GM18511 (cell line): ENCODE measurements around the gene HSD17B14.
"Not testable (repeated sequence)": the region's sequence is repeated elsewhere in the genome, so short reads cannot be mapped to it uniquely, and the experiment has no call there.

Experiments used
- ATAC-seq: cut with Tn5 transposase; IDR thresholded peaks from one replicate; pipeline ENCODE4 v1.9.1; 2021; ENCODE audit warnings: mild to moderate bottlenecking, moderate library complexity; ENCODE audit not compliant: unreplicated experiment

HSD17B14 gene

DNA sequence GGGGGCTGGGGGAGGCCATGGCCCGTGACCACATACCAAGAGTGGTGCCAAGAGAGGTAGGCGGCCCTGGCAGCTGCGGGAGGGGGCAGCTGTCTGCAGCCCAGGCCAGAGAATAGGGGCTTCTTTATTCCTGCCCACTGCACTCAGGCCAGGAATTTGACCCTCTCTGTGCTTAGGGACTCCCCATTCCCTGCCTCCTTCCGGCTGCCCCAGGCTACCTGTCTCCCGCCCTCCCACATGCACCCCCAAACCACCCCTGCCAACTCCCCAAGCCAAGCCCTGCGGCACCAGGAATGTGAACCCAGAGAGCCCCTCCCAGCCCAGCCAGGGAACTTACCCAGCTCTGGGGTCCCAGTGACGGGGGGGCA lies 31.4 kb upstream of the HSD17B14 start:
- ATAC-seq = no peak

DNA sequence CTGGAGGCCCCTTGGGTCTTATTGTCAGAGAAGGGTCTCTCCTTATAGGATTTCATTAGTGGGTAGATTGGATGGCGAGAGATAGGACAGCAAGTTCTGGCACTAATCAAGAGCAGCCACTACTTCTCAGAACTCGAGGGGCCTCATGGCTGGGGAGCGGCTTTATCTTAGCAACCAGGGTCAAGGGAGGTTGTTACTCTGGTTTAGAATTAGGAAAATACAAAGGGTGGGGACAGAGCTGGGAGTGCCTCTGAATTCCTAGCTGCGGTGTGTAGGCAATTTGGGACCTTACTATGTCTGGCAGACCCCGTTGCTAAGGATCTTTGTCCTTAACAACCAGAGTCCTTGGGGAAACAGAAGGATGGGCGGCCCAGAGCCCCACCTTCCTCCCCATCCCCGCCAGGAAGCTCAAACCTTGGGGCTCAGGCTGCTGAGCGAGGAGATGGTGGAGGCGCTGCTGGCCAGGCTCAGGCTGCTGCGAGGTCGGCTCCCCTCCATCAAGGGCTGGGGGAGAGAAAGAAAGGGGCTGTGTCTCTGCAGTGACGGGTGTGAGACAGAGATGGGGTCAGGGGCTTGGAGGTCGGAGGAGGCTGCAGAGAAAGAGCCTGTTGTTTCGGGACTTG lies 30.9 kb upstream of the HSD17B14 start:
- no peak for ATAC-seq

DNA sequence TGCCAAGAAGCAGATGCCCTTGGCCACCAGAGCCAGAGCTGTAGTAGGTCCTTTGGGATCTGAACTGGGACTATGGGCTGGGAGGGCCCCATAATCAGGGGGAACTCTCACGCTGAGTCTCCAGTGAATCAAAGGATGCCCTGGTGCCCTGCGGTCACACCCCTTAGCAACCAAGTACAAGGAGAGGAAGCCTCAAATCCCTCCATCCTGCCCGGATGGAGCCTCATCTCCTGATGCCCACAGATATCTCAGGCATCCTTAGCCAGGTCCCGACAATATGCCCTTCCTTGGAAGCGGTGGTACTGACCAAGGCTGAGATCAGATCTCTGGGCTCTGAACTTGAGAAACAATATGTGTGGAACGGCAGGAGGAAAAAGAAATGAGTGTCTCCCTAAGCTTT lies 30.4 kb upstream of the HSD17B14 start:
- ATAC-seq = no peak

DNA sequence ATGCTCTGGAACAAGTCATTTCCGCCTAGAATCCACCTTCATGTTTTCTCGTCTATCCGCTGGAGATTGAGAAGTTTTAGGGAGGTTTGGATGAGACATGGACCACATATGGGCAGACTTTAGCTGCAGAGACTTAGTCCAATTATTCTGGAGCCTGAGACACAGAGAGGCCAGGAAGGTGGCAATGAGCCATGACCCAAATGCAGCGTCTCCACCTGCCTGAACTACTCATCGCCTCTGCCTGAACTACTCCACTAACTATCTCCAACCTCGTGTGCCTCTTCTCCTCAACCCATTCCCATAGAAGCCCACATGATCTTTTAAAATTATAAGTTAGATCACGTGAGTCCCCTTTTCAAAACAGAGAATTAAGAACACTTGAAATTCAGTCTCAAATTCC lies 26.5 kb upstream of the HSD17B14 start:
- ATAC-seq = no peak

DNA sequence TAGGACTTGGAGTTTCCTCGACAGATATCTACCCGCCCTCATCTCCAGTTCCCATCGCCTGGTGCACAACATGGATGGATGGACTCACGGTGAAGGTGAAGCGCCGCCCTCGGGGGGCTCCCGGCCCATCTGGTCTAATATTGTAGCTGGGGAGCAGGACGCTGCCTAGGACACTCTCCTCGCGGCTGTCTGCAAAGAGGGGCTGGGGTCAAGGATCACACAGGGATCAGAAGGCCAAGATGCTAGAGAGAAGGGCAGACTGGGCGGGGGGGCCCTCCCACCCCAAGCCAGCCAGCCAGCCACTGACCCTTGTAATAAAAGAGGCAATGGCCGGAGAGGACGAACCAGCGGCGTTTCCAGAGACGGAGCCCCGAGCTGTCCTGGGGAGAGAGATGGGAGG lies 25.0 kb upstream of the HSD17B14 start:
- ATAC-seq = no peak

DNA sequence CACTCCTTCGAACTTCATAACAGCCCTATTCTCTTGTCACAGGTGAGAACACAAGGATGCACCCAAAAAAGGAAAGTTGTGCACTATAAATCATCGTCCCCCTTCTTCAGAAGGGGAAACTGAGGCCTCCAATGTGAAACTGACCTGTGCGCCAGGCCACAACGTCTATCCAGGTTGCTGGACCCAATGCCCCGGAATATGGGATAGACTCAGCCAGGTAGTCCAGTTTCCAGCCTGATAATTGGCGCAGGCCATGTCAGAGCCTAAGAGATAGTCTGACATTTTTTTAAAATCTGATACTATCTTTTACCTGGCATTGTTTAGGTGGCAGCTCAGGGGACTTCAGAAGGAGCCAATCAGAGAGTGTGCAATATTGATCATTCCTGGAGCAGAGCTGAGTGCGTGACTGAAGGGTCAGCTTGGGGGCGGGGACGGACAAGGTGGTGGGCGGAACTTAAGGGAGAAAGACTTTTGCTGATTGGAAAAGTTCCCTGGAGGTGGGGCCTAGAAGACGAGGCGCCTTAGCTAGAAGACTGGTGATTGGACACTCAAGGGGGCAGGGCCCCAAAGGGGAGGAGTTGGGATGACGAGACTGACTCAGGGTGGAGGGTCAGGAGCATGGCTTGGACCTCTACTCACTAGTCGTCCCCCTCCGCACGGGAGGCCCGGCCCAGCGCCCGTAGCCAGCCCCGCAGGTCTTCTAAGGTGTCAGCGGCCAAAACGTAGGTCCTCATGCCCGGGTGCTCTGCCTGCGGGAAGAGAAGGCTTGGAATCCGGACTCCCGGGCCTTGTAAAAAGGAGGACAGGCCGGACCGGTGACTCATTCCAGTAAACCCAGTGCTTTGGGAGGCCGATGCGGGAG lies 23.7 kb upstream of the HSD17B14 start:
- ATAC-seq = peak; percentile 69

DNA sequence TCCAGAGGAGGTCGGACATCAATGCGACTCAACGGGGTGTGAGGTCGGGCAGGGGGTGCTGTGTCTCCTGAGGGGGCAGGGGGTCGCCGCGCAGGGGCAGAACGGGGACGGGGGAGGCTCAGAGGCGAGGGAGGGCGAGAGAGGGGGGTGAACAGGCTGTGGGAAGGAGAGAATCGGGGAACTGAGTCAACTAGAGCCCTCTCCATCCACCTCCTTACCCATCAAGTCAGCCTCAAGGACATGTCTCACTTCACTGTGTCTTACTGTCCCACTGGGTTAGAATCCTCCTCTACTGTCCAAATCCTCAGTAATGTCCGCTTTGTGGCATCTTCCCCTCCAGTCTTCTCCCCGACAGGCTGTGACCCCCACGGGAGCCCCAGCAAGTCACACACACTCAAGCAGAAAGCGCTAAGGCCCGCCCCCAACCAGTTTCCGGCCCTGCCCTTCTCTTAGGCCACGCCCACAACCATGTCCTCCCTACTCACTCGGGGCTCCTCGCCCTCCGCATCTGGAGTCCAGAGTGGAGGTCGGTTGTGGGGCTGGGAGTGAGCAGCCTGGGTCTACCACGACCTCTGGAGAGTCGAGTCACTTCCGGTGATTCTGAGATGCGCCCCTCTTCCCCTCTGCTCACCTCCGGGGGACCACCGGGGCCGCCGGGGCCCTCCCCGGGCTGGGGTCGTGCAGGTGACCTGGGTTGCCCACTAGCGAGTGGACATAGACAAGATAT lies 22.9 kb upstream of the HSD17B14 start:
- ATAC-seq = peak; percentile 69

DNA sequence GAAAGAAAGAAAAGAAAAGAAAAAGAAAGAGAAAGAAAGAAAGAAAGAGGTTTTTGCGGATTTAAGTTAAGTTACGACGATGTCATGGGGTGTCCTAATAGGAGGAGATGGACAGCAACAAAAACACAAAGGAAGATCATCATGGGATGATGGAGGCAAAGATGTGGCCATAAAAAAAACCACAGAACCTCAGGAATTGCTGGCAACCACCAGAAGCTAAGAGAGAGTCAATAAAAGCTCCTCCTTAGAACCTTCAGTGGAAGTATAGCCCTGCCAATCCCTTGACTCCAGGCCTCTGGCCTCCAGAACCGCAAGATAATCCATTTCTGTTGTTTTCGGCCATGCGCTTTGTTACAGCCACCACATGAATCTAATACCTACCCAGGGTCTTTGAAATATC lies 20.6 kb upstream of the HSD17B14 start:
- ATAC-seq = no peak

DNA sequence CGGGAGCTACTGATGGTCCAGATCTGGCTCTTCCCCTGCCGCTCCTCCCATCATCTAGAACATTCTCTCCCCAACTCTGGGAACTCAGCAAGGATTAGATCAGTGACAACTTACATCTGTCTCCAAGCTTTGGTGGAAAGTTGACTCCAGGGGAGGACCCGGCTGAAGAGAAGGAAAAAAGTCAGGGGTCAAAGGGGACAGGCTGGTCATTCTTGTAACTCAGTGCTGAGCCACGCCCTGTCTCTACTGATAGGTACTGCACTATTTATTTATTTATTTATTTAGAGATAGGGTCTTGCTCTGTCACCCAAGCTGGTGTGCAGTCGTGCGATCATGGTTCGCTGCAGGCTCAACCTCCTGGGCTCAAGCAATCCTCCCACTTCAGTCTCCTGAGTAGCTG lies 17.8 kb upstream of the HSD17B14 start:
- ATAC-seq = no peak

DNA sequence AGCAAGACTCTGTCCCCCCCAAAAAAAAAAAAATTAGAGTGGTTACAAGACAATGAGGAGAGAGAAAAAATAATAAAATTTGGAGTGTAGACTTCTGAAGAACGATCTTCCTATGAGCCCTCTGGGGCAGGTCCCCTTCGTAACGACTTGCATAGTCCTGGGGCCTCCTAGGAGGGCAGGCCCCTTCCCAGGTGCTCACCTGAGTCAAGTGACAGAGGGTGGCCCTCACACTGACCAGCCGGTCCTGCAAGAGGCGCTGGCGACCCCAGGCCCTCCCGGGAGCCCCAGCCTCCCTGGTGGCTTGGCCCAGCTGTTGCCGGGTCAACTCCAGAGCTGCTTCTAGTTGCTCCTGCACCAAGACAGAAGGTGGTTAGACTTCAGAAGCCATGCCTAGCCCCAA lies 17.2 kb upstream of the HSD17B14 start:
- no peak for ATAC-seq

DNA sequence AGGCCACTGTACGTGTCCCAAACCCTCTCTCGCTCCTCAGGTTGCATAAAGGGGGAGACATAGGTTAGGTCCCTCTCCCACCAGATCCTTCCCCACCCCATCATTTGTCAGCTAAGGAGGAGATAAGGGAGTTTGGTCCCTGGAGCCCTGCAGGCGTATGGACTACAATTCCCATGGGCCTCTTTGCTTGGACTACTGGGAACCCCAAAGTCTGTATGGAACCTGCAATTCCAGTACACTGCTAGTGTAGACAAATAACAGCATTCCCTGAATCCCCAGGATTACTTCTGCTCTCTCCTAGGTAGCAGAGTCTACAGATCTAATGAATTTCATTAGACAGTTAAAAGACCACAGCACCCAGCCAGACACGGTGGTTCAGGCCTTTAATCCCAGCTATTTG lies 16.0 kb upstream of the HSD17B14 start:
- ATAC-seq = no peak

DNA sequence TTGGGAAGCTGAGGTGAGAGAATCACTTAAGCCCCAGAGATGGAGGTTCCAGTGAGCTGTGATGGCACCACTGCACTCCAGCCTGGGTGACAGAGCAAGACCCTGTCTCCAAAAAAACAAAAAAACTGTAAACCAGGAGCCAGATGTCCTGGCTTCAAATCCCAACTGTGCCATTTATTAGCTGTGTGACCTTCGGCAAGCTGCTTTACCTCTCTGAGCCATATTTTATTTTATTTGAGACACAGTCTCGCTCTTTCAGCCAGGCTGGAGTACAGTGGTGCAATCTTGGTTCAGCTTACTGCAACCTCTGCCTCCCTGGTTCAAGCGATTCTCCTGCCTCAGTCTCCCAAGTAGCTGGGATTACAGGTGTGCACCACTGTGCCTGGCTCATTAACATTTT lies 10.4 kb upstream of the HSD17B14 start:
- not testable (repeated sequence) for ATAC-seq

DNA sequence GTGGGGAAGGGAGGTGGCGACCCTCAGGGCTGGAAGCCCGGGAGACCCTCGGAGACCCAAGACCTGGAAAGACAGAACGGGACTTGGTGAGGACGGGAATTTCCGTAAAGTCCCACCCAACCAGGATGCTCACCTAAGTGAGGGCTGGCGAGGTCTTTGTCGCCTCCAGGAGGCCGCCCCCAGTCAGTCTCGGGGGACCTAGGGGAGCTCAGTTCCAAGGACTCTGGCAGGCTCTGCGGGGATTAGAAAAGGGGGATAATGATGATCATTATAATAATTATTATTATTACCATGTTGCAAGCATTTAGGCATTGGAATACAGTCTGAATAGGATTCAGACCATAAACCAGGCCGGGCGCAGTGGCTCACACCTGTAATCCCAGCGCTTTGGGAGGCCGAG lies 9.1 kb upstream of the HSD17B14 start:
- ATAC-seq = no peak

DNA sequence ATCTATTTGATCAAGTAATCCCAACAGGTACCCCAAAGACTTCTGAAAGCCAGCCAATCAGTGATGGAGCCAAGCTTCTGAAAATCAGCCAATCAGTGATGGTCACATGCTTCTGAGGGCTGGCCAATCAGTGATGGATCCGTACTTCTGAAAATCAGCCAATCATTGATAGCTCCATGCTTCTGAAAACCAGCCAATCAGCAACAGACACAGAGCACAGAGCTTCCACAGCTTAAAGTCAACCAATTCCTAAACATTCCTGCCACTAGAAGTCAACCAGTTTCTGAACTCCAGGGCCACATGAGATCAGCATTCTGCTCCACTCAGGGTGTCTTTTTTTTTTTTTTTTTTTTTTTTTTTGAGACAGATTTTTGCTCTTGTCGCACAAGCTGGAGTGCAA lies 8.2 kb upstream of the HSD17B14 start:
- no peak for ATAC-seq

DNA sequence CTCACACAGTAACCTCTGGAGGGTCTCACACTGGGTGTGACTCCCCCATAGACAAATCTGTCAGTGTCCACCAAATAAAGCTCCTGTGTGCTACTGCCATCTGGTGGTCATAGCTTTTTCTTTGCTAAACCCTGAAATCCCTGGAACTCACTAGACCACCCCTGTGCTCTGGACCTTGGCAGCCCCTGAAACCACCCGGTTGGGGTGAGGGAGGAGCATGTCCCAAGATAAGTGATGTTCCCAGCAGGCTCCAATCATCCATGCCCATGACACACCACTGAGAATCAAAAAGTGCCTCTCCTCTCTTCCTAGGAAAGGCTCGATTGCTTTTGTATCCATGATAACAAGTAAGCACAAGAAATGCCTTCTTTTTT lies 6.5 kb upstream of the HSD17B14 start:
- ATAC-seq = no peak

DNA sequence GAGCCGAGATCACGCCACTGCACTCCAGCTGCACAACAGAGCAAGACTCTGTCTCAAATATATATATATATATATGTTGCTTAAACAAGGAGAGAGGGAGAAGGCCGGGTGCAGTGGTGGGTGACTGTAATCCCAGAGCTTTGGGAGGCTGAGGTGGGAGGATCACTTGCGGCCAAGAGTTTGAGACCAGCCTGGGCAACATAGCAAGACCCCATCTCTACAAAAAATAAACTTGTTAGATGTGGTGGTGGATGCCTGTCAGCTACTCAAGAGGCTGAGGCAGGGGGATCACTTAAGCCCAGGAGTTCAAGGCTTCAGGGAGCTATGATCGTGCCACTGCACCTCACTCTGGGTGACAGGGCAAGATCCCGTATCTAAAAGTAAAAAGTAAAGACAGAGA lies 5.3 kb upstream of the HSD17B14 start:
- no peak for ATAC-seq

DNA sequence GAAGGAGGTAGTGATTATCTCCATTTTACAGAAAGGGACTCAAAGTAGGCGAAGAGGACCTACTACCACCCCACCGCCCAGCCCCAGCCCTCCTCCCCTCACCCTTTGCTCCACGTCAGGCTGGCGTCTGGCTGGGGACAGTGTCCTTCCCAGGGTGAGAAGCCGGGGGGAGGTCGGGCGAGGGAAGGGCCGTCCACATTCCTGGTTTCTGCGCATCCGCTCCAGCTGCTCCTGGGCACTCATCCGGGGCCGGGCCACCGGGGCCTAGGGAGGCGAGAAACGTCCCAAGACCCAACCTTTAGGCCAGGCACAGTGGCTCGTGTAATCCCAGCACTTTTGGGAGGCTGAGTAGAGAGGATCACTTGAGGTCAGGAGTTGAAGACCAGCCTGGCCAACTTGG lies 4.8 kb upstream of the HSD17B14 start:
- no peak for ATAC-seq

DNA sequence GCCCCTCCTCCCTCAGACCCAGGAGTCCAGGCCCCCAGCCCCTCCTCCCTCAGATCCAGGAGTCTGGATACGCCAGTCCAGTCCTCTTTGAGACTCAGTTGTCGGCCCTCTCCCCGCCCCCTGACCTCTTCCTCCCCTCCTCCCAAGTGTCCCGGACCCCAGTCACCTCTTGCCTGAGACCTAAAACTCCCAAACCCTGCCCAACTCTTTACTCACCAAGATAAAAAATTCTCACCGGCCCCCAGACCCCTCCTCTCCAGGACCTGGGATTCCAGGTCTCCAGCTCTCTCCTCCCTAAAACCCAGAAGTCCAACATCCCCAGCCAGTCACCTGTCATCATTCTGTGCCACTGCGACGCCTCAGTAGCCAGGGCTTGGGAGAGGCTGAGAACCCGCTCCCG lies 1.4 kb upstream of the HSD17B14 start:
- no peak for ATAC-seq

DNA sequence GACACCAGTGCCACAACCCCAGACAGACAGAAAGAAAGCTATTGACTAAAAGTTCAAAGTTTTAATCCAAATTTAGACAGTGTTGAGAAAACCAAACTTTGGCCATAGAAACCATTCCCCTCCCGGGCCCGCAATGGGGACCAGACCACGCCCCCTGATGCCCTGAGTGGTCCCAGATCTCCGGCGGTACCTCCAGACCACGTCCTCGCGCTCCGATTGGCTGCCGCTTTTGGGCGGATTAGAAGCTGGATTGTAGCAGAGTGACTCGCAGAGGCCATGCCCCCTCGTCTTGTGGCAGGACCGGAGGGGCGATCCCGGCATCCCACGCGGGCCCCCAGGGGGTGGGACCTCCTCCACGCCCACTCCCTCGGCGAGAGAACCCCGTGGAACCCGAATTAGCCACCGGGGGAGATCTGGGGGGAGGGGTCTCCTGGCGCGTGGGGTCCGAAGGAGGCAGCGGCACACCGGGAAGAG lies 797 bp upstream of the HSD17B14 start:
- no peak for ATAC-seq

DNA sequence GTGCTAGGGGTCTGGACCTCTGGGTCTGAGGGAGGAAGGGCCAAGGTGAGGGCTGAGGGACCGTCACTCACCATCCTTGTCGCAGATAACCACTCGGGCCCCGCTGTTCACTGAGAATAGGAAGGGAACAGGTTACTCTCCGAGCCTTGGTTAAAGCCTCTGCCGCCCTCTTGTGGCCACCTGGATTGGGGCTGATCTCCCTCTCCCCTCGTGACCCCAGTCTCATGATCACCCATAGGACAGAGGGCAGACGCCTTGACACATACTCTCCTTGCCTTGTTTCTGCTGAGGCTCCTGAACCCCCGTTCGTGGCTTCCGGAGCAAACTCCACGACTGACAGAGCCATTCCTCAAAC lies 580 bp downstream of the HSD17B14 start:
- ATAC-seq = peak; percentile 70

DNA sequence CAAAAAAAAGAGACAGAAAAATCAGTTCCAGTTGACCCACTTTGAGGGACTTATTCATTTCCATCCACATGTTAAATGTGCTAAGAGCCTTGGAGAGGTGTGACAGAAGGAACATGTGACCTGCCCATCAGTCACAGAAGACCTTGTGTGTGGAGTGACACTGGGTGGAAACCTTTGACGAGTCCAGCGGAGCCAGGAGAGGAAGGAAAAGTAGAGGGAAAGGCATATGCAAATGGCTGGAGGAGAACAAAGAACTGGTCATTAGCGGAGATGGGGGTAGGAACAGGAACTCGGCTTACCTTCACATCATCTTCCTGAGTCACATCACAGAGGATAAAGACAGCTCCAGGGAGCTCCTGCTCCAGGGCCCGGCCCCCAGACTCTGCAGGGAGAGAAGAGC lies 2.3 kb downstream of the HSD17B14 start:
- no peak for ATAC-seq

DNA sequence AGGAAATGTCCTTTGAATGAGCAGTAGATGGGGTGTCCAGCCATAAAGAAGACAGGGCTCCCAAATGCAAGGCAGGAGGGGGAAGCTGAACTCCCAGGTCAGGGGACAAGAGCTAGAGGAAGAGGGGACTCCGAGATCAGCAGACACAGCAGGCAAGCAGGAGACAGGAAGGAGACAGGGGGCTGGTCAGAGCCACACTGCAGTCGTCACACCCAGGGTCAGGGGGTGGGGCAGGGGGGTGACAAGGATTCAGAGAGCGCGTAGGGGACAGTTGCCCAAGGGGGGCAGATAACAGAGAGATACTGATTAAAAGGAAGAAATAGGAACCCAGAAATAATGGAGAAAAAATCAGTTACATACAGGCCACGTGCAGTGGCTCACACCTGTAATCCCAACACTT lies 3.2 kb downstream of the HSD17B14 start:
- no peak for ATAC-seq
